Fibroblast of skin of left biceps (primary cell): ENCODE results near the gene GLB1L2.

Source experiments
- DNase-seq, 2 experiments: peaks; one replicate each; pipeline ENCODE4 v3.0.0-alpha.2; 2013; ENCODE audit warnings: low read depth in 2 of 2

The GLB1L2 gene

GRCh38 chr11:134385774-134386565, 54.2 kb downstream of the GLB1L2 start:
- no peak for DNase-seq

DNA sequence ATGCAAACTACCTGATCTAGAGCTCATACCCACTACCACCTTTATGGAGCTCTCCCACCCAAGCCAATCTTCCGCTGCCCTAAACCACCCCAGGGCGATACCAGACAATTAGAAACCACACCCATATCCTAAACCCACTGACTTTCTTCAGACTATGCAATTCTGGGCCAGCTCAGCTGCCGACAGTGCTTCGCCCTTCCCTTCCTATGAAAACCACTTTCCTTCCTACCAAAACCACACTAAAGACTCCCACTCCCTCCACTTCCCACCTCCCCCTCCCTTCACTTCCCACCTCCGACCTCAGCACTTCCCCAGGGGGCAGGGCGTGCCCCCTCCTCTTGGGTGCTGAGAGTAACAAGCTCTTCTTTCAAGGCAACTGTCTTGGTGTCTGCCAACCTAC, 55.2 kb downstream of the GLB1L2 start:
- no peak for DNase-seq

DNA sequence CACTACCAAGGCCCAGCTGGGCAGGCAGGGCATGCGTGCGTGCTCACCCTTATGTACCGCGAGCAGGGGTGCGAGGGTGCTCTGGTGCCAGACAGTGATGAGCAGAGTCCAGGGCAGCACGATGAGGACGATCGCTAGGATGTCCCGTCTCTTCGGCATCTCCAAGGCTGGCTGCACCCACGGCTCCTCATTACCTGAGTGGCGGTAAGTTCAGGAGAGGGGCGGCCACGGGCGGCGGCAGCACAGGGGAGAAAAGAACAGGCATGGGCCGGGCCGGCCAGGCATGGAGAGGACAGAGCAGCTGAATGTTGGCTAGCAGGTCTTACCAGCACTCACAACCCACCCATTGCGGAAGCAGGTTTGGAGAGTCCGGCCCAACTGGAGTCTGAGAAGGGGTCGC, 55.7 kb downstream of the GLB1L2 start:
- DNase-seq, result no peak

DNA sequence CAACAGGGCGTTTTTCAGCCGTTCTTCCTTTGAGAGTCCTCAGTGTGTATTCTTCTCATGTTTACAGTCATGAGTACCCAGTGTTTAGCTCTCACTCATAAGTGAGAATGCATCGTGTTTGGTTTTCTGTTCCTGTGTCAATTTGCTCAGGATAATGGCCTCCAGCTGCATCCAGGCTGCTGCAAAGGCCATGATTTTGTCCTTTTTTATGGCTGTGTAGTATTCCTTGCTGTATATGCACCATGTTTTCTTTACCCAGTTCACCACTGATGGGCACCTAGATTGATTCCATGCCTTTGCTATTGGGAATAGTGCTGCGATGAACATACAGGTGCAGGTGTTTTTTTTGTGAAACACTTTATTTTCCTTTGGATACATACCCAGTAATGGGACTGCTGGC, 56.8 kb downstream of the GLB1L2 start:
- no peak for DNase-seq

- DNase-seq, result no peak
These were observed 57.8 kb downstream of the GLB1L2 start for GRCh38 chr11:134389464-134390180.

GRCh38 chr11:134390706-134391569, 59.1 kb downstream of the GLB1L2 start:
- DNase-seq, result no peak

GRCh38 chr11:134391656-134392055, 59.9 kb downstream of the GLB1L2 start:
- no peak for DNase-seq

- DNase-seq, result no peak
These were observed 61.3 kb downstream of the GLB1L2 start for GRCh38 chr11:134392953-134393615.

DNA sequence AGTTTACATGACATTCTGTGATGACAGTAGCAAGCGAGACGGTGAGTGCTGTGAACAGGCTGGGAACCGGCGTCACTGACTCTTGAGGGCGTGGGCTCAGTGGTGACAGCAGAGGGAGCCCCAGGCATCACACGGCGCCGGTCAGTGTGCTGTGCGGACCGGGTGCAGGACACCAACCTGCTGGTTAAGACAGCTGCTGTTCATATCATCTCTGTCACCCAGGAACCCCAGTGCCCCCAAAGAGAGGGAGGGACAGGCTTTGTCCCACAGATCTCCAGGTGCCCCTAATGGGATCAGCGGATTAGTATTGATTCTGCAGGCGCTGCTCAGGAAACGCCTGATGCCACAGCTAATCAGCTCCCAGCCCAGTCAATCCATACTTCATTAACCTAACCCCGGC, 61.9 kb downstream of the GLB1L2 start:
- no peak for DNase-seq

- no peak for DNase-seq
These were observed 62.5 kb downstream of the GLB1L2 start for GRCh38 chr11:134394311-134394710.

DNA sequence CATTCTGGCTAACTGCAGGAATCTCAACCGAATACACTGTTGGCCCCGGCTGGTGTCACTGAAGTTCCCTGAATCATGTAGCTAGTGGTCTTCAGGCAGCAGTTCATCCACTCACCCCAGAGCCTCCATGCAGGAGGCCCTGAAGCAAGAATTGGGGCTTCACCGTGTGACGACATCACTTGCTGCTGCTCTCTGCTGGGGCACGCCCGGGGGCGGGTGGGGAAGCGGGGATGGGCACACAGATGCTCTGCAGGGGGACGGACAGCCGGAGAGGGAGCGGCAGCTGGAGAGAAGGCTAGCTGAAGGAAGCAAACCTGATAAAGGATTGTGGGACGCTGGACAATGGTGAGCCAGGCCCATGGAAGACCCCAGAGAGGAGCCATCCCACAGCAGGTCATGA, 63.2 kb downstream of the GLB1L2 start:
- no peak for DNase-seq

DNA sequence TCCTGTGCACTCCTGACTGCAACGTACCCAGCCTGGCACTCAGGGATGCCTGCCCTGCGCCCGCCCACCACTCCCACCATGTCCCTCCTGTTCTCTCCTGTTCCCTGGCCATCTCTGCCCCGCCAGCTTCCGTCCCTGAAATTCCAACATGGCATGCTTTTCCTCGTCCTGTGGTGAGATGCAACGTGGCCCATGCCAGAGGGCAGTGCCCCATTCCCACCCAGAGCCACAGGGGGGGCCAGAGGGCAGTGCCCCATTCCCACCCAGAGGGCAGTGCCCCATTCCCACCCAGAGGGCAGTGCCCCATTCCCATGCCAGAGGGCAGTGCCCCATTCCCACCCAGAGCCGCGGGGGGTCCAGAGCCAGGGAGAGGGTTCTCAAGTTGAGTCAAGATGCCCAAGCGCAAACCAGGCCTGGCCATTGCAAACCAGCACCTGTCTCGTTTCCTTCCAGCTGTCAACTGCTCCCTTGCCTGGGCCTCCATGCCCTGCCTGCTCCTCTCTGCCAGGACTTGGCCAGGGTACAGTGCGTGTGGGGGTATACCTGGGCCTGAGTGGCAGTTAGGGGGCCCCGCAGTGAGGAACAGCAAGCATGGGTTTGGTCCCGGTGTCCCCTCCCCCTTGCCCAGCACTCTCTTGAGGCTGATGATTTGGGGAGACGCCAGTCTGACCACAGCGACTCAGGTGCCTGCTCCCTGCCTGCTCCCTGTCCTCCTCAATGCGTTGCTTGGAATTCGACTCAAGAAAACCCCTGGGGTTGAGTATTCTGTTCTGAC, 65.7 kb downstream of the GLB1L2 start:
- DNase-seq, result no peak

GRCh38 chr11:134398079-134398444, 66.3 kb downstream of the GLB1L2 start:
- no peak for DNase-seq

DNA sequence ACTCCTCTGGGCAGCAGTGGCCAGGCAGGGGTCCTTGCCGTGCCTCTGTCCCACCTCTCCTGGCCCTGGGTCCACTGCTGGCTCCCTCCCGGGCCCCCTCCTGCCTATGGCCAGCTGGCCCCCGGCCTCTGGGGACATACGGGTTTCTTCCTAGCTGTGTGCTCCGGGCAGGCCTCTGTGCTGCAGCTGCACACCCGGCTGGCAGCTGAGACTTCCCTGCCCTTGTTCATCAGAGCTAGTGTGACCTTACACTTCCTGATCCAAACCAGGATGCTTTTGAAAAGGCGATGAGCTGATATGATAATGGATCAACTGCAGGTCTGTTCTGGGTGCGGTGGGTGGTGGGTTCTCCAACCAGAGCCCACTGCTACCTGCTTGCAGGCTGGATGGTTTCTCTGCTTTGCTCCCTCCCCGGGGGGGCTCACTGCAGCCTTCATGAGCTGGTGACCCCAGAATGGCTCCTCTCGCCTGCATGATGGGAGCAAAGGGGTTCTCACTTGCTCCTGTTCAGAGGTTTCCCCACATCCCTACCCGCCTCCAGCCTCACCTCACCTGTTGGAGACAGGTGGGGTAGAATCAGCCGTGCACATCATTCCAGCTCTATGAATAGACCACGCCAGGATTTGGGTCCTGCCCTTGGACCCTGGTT, 67.0 kb downstream of the GLB1L2 start:
- DNase-seq, result no peak

DNA sequence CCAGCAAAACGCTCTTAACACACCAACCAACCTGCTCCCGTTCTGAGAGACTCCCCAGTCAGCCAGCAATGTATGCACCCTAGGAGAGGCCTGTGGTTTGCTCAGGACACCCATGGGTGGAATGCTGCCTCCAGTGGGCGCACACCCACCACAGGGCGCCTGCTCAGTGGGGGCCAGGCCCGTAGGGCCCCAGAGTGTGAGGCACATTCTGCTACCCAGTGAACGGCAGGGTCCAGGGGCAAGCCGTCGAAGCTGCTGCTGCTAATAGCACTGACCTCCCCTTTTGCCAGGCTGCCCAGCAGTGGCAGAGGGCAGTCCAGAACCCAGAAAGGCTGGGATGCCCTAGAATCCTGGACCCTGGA, 67.5 kb downstream of the GLB1L2 start:
- DNase-seq, result no peak

DNA sequence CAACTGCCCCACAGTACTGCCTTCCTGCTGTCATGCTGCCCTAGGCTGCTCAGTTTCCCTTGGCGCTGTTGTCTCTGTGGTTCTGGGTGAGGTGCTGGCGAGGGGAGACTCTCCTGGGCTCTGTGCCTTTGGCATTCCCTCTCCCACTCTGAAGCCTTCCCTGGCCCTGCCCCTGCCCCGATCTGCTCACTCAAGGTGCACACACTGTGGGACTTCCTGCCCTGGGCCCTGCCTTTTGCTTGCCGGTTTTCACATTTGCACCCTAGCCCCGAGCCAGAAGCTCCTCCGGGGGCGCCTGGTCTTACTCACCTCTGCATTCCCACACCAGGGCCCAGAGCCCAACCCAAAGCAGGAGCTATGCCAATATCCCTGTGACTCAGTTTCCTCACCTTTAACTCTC, 68.2 kb downstream of the GLB1L2 start:
- DNase-seq, result no peak

DNA sequence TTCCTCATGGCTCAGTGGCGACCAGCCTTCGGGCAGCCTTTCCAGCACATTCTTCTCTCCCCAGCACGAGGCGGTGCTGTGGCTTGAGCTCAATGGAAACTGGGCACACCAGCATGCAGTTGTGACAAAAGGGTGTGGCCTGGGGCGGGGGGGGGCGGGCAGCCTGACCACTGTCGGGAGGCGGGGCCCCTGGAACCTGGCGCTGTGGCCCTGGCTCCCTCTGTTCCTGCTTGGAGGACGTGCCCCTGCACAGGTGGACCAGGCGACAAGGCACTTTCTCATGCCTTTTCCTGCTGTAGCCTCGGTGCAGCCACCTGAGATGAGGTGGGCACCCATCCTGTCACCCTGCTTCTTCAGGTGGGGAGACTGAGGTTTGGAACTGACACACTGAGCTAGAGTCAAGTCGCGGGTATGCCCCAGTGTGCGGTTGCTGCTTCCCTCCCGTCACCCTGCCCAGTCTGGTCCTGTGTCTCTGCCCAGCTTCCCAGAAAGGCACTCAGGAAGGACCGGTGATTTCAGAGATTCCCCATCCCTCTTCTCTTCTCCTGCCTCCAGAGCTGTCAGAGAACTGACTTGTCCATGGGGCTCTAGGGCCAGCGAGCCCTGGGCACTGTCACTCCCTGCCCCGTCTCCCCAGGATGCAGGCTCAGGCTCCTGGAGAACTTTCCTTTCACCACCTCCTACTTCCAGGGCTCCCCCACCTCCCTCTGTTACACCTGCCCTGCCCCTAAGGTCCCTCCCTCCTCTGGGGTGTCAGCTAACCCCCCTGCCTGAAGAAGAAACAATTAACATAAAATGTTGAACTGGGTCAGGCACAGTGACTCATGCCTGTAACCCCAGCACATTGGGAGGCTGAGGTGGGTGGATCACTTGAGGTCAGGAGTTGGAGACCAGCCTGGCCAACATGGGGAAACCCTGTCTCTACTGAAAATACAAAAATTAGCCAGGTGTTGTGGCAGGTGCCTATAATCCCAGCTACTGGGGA, 70.3 kb downstream of the GLB1L2 start:
- DNase-seq, result no peak

GRCh38 chr11:134402910-134403309, 71.1 kb downstream of the GLB1L2 start:
- DNase-seq, result no peak

DNA sequence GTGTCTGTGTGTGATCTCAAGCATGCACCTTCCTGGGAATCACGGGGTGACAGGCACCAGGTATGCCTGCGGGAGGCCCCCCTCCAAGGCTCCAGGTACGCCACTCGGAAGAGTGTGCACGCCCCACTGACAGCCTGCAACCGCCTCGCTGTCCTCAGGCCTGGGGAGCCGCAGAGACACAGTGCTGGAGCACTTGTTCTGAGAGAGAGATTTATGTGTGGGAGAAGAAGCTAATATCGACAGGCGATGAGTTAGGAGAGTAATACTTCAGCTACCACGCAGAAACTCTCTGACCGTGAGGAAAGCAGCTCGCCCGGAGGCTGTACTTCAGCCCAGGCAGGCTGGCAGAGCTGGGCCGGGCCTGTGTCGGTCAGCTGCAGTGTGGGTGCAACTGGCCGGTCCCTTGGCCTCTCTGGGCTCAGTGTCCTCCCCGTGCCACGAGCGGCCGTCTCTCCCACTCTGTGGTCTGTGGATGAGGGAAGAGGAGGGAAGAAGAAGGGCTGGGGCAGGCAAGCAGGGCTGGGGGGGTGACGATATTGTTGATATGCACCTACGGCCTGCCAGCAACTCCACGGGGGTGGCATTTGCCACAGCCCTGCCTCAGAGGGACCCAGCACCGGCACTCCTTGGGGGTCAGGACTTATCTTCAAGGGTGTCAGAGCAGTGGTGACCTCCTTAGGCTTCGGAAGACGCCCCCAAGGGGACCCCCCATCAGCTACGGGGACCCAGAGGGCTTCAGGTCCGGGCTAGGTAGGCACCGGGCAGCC, 73.0 kb downstream of the GLB1L2 start:
- DNase-seq, result no peak
